Activated CD8-positive, alpha-beta T cell treated with anti-CD3 and anti-CD28 coated beads for 36 hours (primary cell): ENCODE data around the gene CSAD. TPM values are rescaled to one million over a fixed set of nuclear protein-coding genes. Genes with fewer than 3 reads are reported as not detected.

Experiments used
- ATAC-seq: fragments of 200-7000 bp; cut with Tn5 transposase; one replicate; pipeline ENCODE4 v1.10.0; 2021; ENCODE audit warnings: mild to moderate bottlenecking, moderate library complexity
- CTCF ChIA-PET: fragments of 350-600 bp; sonication (Branson Sonifier 250); formaldehyde crosslinking; loops from one replicate; lab custom pipeline; 2021; ENCODE audit warnings: antibody characterized with exemption; lab: Charles Lee
- POLR2A ChIA-PET: fragments of 350-600 bp; sonication (Branson Sonifier 250); formaldehyde crosslinking; loops from one replicate; lab custom pipeline; 2021; ENCODE audit warnings: antibody characterized with exemption; lab: Charles Lee
- DNase-seq: peaks from one replicate; pipeline ENCODE4 v3.0.0-alpha.2; 2020
- H3K27ac Mint-ChIP-seq: one replicate; pipeline ENCODE4 v1.8.0; 2021; ENCODE audit warnings: mild to moderate bottlenecking, mixed read lengths
- H3K27me3 Mint-ChIP-seq: one replicate; pipeline ENCODE4 v1.8.0; 2021; ENCODE audit warnings: mixed read lengths
- H3K36me3 Mint-ChIP-seq: one replicate; pipeline ENCODE4 v1.8.0; 2021; ENCODE audit warnings: low read depth, mixed read lengths
- H3K4me1 Mint-ChIP-seq: one replicate; pipeline ENCODE4 v1.8.0; 2021; ENCODE audit warnings: low read depth, mixed read lengths
- H3K4me3 Mint-ChIP-seq: one replicate; pipeline ENCODE4 v1.8.0; 2021; ENCODE audit warnings: mild to moderate bottlenecking, moderate library complexity, mixed read lengths
- H3K9me3 Mint-ChIP-seq: one replicate; pipeline ENCODE4 v1.8.0; 2021; ENCODE audit warnings: mixed read lengths
- intact Hi-C: fragments of 100-400 bp; cut with micrococcal nuclease; formaldehyde crosslinking; loops from one replicate; pipeline ENCODE4 v1.10.0; 2022
- total RNA-seq, 2 experiments: library from RNA; stranded (reverse); gene quantifications; one replicate each; pipeline ENCODE4 v1.2.3, GENCODE V29; 2021
- TF ChIP-seq, protein P1 (sequence below): fragments of 200-600 bp; IDR thresholded peaks from one replicate; pipeline ENCODE4 v1.8.0; 2022; ENCODE audit warnings: antibody characterized with exemption, mild to moderate bottlenecking

CSAD gene
- total RNA-seq, 2 experiments from 2014 or later, result 13.8 to 18.6 TPM

DNA sequence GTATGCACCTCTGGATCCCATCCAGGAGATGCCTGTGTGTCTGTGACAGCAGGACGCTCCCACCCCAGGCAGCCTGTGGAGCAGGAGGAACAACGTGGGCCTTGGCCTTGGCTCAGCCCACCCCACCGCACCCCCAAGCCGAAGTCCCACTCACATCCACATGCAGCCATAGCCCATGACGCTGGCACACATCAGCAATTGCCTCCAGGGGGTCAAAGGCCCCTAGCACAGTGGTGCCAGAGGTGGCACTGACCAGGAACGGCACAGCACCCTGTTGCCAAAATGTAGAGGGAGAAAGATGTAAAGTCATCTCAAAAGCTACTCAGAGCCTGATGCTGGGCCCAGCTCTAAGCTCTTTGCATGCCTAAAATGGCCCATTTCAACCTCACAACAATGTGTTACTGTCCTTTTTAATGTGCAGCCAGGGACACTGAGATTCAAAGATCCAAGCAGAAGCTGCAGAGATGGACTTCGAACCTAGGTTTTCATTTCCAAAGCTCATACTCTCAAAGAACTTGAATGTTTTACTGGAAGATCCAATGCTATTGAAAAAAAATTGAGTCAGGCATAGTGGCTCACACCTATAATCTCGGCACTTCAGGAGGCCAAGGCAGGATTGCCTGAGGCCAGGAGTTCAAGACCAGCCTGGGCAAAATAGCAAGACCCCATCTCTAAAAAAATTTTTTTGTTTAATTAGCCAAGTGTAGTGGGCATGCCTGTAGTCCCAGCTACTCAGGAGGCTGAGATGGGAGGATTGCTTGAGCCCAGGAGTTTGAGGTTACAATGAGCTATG lies 19.4 kb downstream of the CSAD start:
- TF ChIP-seq, protein P1, sequence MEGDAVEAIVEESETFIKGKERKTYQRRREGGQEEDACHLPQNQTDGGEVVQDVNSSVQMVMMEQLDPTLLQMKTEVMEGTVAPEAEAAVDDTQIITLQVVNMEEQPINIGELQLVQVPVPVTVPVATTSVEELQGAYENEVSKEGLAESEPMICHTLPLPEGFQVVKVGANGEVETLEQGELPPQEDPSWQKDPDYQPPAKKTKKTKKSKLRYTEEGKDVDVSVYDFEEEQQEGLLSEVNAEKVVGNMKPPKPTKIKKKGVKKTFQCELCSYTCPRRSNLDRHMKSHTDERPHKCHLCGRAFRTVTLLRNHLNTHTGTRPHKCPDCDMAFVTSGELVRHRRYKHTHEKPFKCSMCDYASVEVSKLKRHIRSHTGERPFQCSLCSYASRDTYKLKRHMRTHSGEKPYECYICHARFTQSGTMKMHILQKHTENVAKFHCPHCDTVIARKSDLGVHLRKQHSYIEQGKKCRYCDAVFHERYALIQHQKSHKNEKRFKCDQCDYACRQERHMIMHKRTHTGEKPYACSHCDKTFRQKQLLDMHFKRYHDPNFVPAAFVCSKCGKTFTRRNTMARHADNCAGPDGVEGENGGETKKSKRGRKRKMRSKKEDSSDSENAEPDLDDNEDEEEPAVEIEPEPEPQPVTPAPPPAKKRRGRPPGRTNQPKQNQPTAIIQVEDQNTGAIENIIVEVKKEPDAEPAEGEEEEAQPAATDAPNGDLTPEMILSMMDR, result no peak
- no peak for DNase-seq
- ChIA-PET CTCF (interaction anchor here (0.7 to 9.2 kb wide), 18 partner anchors 11 to 184 kb away, joined by 3 to 199 read pairs (median 12); partner anchors contain the start of genes AAAS, CSAD, ESPL1 and ITGB7), POLR2A (interaction anchor here (0.6 to 4.9 kb wide), 4 partner anchors 20 to 330 kb away, joined by 3 to 22 read pairs (median 8); partner anchors contain the start of genes CSAD and ZNF740)
- peaks cover 10% of the 10 kb centered on the region for H3K4me1 Mint-ChIP-seq
- no peak for ATAC-seq
- intact Hi-C loops, result no loop called here
- no peak overlapping the region for H3K27ac Mint-ChIP-seq
- no peaks in the 10 kb centered on the region for H3K27me3 Mint-ChIP-seq
- no peaks in the 10 kb centered on the region for H3K36me3 Mint-ChIP-seq
- H3K9me3 Mint-ChIP-seq, result no peaks in the 10 kb centered on the region
- no peak overlapping the region for H3K4me3 Mint-ChIP-seq

DNA sequence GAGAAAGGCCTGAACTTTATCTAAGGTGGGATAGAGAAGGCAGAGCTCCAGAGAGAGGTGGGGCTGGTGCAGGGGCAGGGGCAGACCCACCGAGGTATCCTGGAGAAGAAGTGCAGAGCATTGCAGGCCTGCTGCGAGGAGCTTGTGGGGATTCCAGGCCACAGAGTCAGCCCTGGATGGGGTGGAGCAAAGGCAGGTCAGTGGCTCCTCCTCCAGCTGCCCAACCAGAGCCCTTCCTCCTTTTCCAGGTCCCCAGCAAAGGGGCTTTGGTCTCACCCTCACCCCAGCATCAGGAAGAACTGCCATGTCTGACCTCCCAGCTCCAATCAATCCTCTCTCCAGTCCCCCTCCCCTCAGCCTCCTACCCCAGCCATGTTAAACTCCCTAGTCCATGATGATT lies 20.1 kb downstream of the CSAD start:
- no peak for DNase-seq
- Mint-ChIP-seq H3K4me3 (no peak overlapping the region), H3K36me3 (no peaks in the 10 kb centered on the region), H3K27me3 (no peaks in the 10 kb centered on the region), H3K4me1 (peaks cover 10% of the 10 kb centered on the region), H3K9me3 (no peaks in the 10 kb centered on the region), H3K27ac (no peak overlapping the region)
- intact Hi-C loops, result no loop called here
- no peak for ATAC-seq
- CTCF ChIA-PET, result interaction anchor here (0.9 to 9.2 kb wide), 28 partner anchors 9 to 221 kb away, joined by 3 to 199 read pairs (median 10); partner anchors contain the start of genes AAAS, CSAD, ESPL1 and ITGB7
- TF ChIP-seq, protein P1, result no peak
- POLR2A ChIA-PET, result interaction anchor here (1.2 to 4.9 kb wide), 5 partner anchors 21 to 107 kb away, joined by 3 to 22 read pairs (median 13); partner anchors contain the start of genes CSAD and ZNF740

DNA sequence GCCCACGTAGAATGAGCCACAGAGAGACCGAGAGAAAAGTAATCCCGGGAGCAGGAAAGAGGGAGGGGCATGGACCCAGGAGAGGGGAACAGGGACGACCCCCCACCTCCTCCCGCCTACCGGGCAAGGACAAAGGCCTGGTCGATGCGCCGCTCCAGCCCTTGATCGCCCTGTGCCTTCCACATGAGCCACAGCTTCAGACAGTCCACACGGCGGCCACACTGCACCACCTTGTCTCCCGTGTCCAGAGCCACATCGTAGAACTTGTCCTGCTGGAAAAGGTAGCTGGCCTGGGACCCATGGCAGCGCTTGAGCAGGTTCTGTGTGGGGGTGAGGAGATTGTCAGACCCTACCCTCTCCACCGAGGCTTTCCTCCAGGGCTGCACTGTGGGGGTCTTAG lies 20.7 kb downstream of the CSAD start:
- intact Hi-C loops, result loop anchor here (5.0 kb wide), 1 partner anchor 47 kb away; the partner anchor contains the start of gene ITGB7
- POLR2A ChIA-PET, result interaction anchor here (0.7 to 4.9 kb wide), 8 partner anchors 21 to 139 kb away, joined by 3 to 22 read pairs (median 4); partner anchors contain the start of genes CSAD, ESPL1, MYG1 and ZNF740
- DNase-seq (no peak), ATAC-seq (no peak)
- H3K9me3 Mint-ChIP-seq, result no peaks in the 10 kb centered on the region
- CTCF ChIA-PET, result interaction anchor here (0.7 to 9.2 kb wide), 47 partner anchors 9 to 261 kb away, joined by 3 to 199 read pairs (median 5); partner anchors contain the start of genes AAAS, CSAD, ESPL1 and ITGB7
- TF ChIP-seq, protein P1, result no peak
- H3K4me1 Mint-ChIP-seq, result peaks cover 10% of the 10 kb centered on the region
- peak overlapping the region; percentile 62 for H3K27ac Mint-ChIP-seq
- H3K4me3 Mint-ChIP-seq, result no peak overlapping the region
- H3K27me3 Mint-ChIP-seq, result no peaks in the 10 kb centered on the region
- H3K36me3 Mint-ChIP-seq, result no peaks in the 10 kb centered on the region

DNA sequence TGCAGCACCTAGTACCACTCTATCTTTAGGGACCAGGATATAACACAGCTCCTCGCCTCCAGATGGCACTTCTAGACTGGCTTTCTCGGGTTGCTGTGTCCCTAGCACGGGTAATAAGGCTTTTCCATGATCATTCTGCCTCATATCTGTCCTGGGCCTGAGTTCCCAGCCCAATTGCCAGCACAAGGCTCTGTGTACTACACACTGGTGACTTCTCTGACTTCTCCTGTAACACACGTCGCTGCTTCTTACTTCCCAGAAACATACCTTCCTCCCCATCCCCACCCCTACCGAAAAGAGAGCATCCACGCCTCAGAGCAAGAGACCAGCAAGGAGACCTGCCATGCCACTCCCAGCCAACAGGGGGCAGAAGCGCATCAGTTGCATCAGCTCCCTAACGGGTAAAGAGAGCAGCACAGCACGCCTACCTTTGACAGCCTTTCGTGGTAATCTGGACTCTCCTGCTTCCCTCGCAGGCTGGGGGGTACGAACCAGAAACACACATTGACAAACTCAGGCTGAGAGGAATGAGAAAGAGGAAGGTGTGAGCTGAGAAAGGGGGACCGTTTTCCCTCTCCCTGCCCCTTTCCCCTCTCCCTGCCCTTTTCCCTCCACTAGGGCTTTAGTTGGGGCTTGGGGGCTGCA lies 21.4 kb downstream of the CSAD start:
- CTCF ChIA-PET, result interaction anchor here (0.6 to 9.2 kb wide), 50 partner anchors 8 to 262 kb away, joined by 3 to 199 read pairs (median 5); partner anchors contain the start of genes AAAS, CSAD, ESPL1 and ITGB7
- TF ChIP-seq, protein P1, result peak; percentile 96
- H3K9me3 Mint-ChIP-seq, result no peaks in the 10 kb centered on the region
- H3K36me3 Mint-ChIP-seq, result no peaks in the 10 kb centered on the region
- peak overlapping the region; percentile 62 for H3K27ac Mint-ChIP-seq
- ATAC-seq, result peak; percentile 100
- H3K4me3 Mint-ChIP-seq, result peak overlapping the region; percentile 11
- POLR2A ChIA-PET, result interaction anchor here (0.7 to 4.9 kb wide), 8 partner anchors 22 to 140 kb away, joined by 3 to 22 read pairs (median 5); partner anchors contain the start of genes CSAD, ESPL1, MYG1 and ZNF740
- intact Hi-C loops, result loop anchor here (5.0 kb wide), 1 partner anchor 48 kb away; the partner anchor contains the start of gene ITGB7
- peak; percentile 97 for DNase-seq
- H3K4me1 Mint-ChIP-seq, result peaks cover 10% of the 10 kb centered on the region
- H3K27me3 Mint-ChIP-seq, result no peaks in the 10 kb centered on the region
